HUDEP-2 (cell line): Measurements from ENCODE around the gene SYMPK.
A peak's percentile ranks its signal among the peaks of the same experiment; 100 is the strongest.
"Not testable (repeated sequence)": the region's sequence is repeated elsewhere in the genome, so short reads cannot be mapped to it uniquely, and the experiment has no call there.

ENCODE experiments used
- DNase-seq, 76 experiments: peaks; one replicate each; lab custom pipeline; 2025; ENCODE audit not compliant: unreplicated experiment in 76 of 76; lab: John Stamatoyannopoulos, UW

Gene SYMPK

DNA sequence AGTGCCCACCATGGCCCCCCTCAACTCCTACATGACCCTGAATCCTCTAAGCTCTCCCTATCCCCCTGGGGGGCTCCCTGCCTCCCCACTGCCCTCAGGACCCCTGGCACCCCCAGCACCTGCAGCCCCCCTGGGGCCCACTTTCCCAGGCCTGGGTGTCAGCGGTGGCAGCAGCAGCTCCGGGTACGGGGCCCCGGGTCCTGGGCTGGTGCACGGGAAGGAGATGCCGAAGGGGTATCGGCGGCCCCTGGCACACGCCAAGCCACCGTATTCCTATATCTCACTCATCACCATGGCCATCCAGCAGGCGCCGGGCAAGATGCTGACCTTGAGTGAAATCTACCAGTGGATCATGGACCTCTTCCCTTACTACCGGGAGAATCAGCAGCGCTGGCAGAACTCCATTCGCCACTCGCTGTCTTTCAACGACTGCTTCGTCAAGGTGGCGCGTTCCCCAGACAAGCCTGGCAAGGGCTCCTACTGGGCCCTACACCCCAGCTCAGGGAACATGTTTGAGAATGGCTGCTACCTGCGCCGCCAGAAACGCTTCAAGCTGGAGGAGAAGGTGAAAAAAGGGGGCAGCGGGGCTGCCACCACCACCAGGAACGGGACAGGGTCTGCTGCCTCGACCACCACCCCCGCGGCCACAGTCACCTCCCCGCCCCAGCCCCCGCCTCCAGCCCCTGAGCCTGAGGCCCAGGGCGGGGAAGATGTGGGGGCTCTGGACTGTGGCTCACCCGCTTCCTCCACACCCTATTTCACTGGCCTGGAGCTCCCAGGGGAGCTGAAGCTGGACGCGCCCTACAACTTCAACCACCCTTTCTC lies 9.4 kb upstream of the SYMPK start:
- DNase-seq = no peak

GRCh38 chr19:45870798-45871197 lies 7.9 kb upstream of the SYMPK start:
- DNase-seq = no peak

- not testable (repeated sequence) for DNase-seq
Measured at GRCh38 chr19:45867241-45867640, 4.3 kb upstream of the SYMPK start.

DNA sequence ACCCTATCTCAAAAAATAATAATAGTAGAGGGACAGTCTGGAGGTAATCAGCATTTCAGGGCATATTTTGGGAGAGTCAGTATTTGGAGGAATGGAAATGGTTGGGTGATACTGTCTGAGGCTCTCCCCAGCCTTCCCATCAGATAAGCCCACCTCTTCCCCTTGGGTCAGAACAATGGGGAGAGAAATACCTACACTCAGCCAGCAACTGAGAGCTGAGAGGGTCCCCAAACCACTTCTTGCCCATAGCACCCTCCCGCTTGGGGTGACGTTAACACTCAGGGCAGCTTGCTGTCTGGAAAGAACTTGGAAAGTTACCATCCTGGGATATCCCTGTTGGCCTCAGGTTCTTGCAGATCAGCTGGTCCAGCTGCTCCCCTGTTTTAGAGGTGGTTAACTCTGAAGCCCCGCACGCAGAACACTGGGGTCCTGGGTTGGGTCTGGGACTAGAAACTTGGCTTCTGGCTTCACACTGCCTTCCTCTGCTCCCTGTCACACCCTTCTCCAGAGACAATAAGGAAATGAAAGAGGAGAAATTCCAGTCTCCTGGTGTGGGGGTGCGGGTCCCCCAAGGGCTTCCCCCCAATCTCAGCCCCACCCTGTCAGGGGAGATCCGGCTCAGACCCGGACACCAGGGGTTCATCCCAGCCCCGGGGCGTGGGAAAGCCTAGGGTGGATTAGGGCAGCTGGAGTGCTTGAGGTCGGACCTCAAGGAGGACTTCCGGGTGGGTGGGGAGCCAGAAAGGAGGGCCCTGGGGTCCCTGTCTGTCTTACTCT lies 3.6 kb upstream of the SYMPK start:
- no peak for DNase-seq

- DNase-seq = no peak
Measured at GRCh38 chr19:45865269-45865948, 2.5 kb upstream of the SYMPK start.

DNA sequence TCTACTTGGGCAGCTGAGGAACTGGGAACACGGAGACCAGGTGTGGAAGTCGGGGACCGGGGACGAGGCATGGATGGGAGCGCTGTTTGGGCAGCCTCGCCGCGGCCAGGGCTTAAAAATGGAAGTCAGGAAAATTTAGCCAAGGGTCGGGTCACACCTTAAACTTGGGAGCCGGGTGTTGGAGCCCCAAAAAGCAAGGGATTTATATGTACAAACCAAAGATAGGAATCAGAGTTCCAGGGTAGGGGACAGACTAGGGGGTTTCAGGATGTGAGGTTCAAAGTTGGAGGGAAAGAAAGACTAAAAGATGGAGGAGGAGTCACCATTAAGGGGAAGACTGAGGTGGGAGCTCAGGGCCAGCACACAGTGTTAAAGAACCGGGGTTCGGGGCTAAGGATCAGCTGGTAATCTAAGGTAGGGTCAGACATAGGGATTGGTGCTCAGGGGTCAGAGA lies 1.7 kb upstream of the SYMPK start:
- no peak for DNase-seq

DNA sequence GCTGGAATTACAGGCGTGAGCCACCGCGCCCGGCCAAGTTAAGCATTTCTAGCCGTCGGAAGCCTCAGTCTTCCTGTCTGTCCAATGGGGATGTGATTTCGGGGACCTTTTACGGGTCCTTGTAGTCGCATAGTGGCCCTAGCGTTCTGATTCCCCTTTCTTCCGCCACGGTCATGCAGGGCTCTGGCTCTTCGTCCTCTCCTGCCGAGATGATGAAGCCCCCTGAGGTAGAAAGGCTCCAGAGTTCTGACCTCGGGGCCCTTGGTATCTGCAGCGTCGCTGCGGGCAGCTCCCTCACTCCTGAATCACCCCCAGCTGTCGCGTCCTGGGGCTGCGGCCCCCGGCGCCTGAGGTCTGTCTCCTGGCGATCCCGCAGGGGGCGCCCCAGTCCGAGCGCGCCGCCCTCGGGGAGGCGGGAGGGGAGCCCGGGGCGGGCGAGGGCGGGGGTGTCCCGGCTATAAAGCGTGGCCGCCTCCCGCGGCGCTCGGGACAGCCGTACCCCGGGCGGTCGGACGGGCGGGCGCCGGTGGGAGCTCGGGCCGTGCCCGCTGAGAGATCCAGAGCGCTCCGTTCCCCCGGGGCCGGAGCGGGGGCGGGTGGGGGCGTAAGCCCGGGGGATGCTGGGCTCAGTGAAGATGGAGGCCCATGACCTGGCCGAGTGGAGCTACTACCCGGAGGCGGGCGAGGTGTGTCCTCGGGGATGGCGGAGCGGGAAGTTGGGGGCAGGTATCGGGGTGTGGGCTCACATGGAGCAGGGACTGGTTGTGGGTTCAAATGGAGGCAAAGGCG lies 1.1 kb upstream of the SYMPK start, which contains the start of gene FOXA3:
TSS of gene FOXA3 (plus strand) at position 487 of the 789 bp plus-strand sequence. CDS start at position 618, 131 bp downstream.
- peak in 50 of 76 experiments; percentile 16 to 68 (median 44) for DNase-seq

DNA sequence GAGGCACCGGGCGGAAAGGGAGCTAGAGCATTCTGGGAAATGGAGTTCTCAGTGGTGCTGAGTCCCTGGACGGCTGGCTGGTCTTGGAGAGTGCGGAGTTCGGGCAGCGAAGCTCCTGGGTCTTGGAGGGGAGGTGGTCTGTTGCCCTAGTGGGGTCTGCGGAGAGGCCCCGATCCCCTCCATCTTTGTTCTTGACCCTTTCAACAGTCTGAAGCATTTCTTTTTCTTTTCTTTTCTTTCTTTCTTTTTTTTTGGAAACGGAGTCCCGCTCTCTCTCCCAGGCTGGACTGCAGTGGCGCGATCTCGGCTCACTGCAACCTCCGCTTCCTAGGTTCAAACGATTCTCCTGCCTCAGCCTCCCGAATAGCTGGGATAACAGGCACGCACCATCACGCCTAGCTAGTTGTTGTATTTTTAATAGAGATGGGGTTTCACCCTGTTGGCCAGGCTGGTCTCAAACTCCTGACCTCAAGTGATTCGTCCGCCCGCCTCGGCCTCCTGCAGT lies 440 bp upstream of the SYMPK start:
- peak in 1 of 76 experiments; percentile 92 for DNase-seq

GRCh38 chr19:45862271-45862563 lies 730 bp downstream of the SYMPK start:
- peak in 2 of 76 experiments; percentile 61 to 69 for DNase-seq

- no peak for DNase-seq
Measured at GRCh38 chr19:45860359-45861259, 2.3 kb downstream of the SYMPK start.

DNA sequence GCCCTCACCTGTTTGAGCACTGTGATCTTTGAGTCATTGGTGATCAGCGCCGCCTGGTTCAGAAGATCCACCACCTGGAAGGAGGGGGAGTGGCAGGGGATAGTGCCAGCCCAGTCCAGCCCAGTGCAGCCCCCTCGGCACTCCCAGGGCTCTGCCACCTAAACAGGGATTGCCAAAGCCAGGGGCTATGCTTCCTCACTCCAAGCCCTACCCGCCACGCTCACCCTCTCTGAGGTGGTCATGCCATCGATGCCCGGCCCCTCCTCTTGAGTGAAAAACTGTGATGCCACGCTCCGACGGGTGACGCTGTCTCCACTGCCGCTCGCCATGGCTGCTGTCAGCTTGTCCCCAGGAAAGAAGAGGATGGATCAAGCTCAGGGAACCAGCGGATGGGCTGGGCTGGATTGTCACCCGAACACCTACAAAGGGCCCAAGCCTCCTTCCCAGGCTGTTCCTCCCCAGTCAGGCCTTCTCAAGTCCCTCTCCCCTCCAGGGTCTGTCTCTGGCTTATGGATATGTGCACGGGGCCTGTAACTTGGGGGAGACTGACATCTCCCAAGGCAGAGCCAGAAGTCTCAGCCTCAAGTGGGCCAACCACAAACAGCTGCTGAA lies 8.7 kb downstream of the SYMPK start:
- DNase-seq = no peak

DNA sequence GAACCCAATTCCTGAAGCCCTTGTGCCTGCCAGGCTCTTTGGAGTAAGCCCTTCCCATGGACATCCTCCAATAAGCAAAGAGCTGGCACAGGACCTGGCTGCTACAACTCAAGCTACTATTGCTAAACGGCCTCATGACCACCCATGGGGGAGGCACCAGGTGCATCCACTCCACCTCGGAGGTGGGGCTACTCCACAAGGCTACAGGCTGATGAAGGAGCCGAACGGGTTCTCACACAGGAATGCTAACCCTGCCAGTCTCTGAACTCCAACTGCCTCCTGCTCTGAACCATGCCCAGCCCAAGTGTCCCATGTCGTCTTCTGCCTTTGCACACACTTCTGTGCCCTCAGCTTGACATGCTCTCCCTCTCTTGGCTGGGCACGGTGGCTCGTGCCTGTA lies 10.0 kb downstream of the SYMPK start:
- DNase-seq = no peak

DNA sequence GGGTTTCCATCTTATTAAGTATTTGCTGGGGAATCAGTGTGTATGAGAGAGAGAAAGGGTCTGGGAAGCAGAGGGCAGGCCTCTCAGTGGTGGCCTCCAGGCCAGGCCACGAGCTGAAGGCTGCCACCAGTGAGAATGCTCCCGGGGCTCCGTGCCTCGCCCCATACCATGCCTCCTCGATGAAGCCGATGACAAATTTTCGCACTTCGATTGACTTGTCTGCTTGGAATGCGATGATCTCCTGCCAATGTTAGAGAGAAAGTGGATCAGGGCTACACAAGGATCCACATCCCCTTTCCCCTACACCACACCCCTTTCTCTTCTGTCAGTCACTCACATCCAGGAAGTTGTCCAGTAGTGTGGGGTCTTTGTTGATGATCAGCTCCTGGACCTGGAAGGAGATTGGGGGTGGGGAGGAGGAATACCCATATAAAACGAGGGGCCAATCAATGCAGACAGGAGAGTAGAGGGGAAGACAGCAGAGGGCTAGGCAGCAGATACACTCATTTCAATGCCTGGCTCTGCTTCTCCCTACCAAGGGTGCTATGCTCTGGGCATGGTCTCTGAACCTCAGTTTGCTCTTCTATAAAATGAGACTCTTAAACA lies 10.7 kb downstream of the SYMPK start:
- no peak for DNase-seq

- peak in 1 of 76 experiments; percentile 3 for DNase-seq
Measured at GRCh38 chr19:45848922-45849321, 14.0 kb downstream of the SYMPK start.

GRCh38 chr19:45847663-45848062 lies 15.3 kb downstream of the SYMPK start:
- no peak for DNase-seq

DNA sequence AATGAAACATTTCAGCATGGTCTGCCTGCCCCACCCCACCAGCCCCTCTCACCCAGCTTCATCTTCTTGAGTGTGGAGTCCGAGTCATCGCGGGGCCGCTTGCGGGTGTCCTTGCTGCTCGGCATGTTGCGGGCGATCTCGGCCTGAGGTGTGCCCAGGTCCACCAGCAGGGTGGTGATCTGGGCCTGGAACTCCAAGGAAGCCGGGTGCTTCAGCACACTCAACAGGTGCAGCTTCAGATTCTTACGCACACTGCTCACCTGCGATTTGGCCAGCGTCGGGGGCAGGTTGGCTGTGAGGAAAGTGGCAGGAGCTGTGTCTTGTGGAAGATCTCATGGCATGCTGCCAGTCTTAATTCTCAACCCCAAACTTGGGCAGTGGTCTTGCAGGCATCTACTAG lies 20.7 kb downstream of the SYMPK start:
- DNase-seq = no peak

DNA sequence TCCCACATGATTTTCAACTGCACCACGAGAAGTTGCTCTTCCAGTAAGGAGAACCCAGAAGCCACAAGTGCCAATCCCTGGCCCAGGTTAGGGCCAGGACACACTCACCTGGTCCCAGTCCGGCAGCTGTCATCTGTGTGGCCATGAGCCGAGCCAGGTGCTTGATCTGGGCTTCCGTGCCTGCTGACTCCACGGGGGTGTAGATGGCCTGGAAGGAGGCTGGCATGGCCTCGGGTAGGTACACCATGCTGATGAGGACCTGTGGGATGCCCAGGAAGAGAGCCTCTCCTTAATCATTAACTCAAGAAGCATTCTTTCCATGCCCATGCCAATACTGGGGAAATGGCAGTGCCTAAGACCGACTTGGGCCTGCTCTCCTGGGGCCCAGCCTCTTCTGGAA lies 28.0 kb downstream of the SYMPK start:
- no peak for DNase-seq

- DNase-seq = no peak
Measured at GRCh38 chr19:45828945-45829344, 34.0 kb downstream of the SYMPK start.
